HG03571 (cell line): ENCODE results near the gene EN1.

Source experiments
- ATAC-seq: cut with Tn5 transposase; IDR thresholded peaks from one replicate; pipeline ENCODE4 v1.9.1; 2021; ENCODE audit not compliant: unreplicated experiment

Gene EN1

GRCh38 chr2:118856330-118856977 is 9.0 kb upstream of the EN1 start:
- ATAC-seq: no peak

GRCh38 chr2:118855451-118856279 is 8.2 kb upstream of the EN1 start:
- ATAC-seq: peak; percentile 87

GRCh38 chr2:118854507-118855345 is 7.3 kb upstream of the EN1 start:
- ATAC-seq: no peak

GRCh38 chr2:118853651-118854291 is 6.3 kb upstream of the EN1 start:
- ATAC-seq: no peak

- no peak for ATAC-seq
Measured at GRCh38 chr2:118853129-118853640, 5.7 kb upstream of the EN1 start.

- ATAC-seq: no peak
Measured at GRCh38 chr2:118852605-118853128, 5.2 kb upstream of the EN1 start.

GRCh38 chr2:118851650-118852049 is 4.2 kb upstream of the EN1 start:
- ATAC-seq: no peak

GRCh38 chr2:118850901-118851415 is 3.5 kb upstream of the EN1 start:
- no peak for ATAC-seq

- ATAC-seq: no peak
Measured at GRCh38 chr2:118850168-118850900, 2.9 kb upstream of the EN1 start.

- ATAC-seq: no peak
Measured at GRCh38 chr2:118849226-118850167, 2.0 kb upstream of the EN1 start.

- no peak for ATAC-seq
Measured at GRCh38 chr2:118848381-118849225, 1.2 kb upstream of the EN1 start.

- no peak for ATAC-seq
Measured at GRCh38 chr2:118847762-118848172, 319 bp upstream of the EN1 start.

GRCh38 chr2:118846442-118846952 is 951 bp downstream of the EN1 start:
- no peak for ATAC-seq

- ATAC-seq: no peak
Measured at GRCh38 chr2:118845522-118846441, 1.7 kb downstream of the EN1 start.

GRCh38 chr2:118845005-118845521 is 2.4 kb downstream of the EN1 start:
- no peak for ATAC-seq
